ENCODE data around the gene SUMO3. TPM values are rescaled to one million over a fixed set of nuclear protein-coding genes. Genes with fewer than 3 reads are reported as not detected.

Gene SUMO3
- total and polyA plus RNA-seq, 2 donors (not counting 1 experiment from before 2014, with no cell fraction given), result 96.3 to 190 TPM

DNA sequence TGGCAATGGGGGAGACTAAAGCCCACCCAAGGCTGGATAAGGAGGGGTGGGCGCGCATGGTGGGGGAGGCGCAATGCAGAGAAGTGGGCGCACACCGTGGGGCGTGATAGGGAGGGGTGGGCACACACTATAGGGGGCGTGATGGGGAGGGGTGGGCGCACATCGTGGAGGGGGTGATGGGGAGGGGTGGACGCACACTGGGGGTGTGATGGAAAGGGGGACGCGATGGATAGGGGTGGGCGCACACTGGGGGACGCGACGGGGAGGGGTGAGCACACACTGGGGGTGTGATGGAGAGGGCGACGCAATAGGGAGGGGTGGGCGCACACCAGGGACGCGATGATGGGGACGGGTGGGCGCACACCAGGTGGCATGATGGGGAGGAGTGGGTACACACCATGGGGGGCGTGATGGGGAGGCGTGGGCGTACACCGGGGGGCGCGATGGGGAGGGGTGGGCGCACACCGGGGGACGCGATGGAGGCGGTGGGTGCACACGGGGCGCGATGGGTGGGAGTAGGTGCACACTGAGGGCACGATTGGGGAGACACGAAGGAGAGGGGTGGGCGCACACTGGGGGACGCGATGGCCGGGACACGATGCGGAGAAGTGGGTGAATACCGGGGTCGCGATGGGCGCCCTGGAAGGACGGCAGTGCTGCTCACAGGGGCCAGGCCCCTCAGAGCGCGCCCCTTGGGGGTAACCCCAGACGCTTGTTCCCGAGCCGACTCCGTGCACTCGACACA is 929 bp downstream of the SUMO3 start:
- Histone ChIP-seq H3K27me3 (ENCODE audit: control insufficient read depth, insufficient read depth, low read length) (no peaks in the 10 kb centered on the region), H3K4me3 (replicated peaks in 1 of 4; ENCODE audit: control extremely low read depth in 1 of 4, insufficient read depth in 1 of 4, low read depth in 3 of 4, low read length in 4 of 4) (peak overlapping the region; percentile 61 to 80 (median 74)), H3K9me3 (ENCODE audit: control insufficient read depth, insufficient read depth, low read depth, low read length) (no peaks in the 10 kb centered on the region), H4K20me1 (ENCODE audit: control insufficient read depth, extremely low read depth, insufficient read depth, low read length) (no peaks in the 10 kb centered on the region), H3K9ac (ENCODE audit: insufficient read depth, low read length) (peak overlapping the region; percentile 30), H3K4me1 (ENCODE audit: control insufficient read depth, extremely low read depth, insufficient read depth, low read length) (peaks cover 3% of the 10 kb centered on the region), H3K27ac (ENCODE audit: insufficient read depth, low read length) (no peak overlapping the region), H2AFZ (ENCODE audit: low read length) (no peak overlapping the region), H3K79me2 (ENCODE audit: control insufficient read depth, insufficient read depth, low read length) (peaks cover 50% of the 10 kb centered on the region), H3K36me3 (ENCODE audit: control insufficient read depth, insufficient read depth, low read length) (peaks cover 9% of the 10 kb centered on the region), H3K4me2 (ENCODE audit: extremely low read depth, insufficient read depth, low read length) (peak overlapping the region; percentile 59)
- no peak for DNase-seq (ENCODE audit: low read depth in 2 of 2)
- TF ChIP-seq, protein P1, sequence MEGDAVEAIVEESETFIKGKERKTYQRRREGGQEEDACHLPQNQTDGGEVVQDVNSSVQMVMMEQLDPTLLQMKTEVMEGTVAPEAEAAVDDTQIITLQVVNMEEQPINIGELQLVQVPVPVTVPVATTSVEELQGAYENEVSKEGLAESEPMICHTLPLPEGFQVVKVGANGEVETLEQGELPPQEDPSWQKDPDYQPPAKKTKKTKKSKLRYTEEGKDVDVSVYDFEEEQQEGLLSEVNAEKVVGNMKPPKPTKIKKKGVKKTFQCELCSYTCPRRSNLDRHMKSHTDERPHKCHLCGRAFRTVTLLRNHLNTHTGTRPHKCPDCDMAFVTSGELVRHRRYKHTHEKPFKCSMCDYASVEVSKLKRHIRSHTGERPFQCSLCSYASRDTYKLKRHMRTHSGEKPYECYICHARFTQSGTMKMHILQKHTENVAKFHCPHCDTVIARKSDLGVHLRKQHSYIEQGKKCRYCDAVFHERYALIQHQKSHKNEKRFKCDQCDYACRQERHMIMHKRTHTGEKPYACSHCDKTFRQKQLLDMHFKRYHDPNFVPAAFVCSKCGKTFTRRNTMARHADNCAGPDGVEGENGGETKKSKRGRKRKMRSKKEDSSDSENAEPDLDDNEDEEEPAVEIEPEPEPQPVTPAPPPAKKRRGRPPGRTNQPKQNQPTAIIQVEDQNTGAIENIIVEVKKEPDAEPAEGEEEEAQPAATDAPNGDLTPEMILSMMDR (conservative IDR thresholded peaks at IDR 0.05 in 1 of 2, IDR thresholded peaks at IDR 0.05 in 1 of 2; ENCODE audit: low read depth in 1 of 2, low read length in 2 of 2), result no peak
- no peak for TF ChIP-seq EZH2 (IDR thresholded peaks at IDR 0.05; ENCODE audit: low read length, missing control alignments)

DNA sequence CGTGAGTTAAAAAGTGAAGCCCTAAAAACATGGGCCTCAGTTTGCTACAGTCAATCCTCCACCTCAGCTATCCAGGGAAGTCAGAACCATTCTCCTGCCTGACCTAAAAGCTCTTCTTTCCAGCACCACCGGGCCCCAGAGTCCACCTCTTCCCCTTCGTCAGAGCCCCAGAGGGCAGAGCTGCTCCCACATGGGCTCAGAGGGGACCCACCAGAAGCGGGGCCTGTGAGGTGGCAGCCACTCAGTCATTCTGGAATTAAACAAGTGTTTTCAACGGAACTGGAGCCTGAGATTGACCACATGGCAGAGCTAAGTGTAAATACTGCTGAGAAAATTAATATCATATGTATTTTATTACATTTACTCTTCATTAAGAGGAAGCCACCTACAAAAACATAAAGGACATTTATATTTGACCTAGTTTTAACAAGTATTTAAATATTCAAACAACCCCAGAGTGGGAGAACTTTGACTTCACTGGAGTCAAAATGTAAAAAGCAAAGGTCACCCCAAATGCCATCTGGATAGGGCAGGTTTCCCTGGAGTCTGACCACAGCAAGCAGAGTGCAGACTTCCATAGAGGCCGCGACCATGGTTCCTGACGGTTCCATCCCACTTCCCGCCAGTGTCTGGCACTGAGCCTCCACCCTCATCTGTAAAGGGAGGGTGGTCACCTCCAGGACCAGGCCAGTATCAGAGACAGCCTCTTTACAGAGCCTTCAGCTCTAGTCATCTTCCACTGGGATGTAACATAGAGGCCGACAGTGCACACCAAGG is 1.8 kb downstream of the SUMO3 start:
- Histone ChIP-seq H3K9ac (ENCODE audit: insufficient read depth, low read length) (no peak overlapping the region), H3K4me1 (ENCODE audit: control insufficient read depth, extremely low read depth, insufficient read depth, low read length) (peaks cover 3% of the 10 kb centered on the region), H3K4me2 (ENCODE audit: extremely low read depth, insufficient read depth, low read length) (peak overlapping the region; percentile 45), H2AFZ (ENCODE audit: low read length) (no peak overlapping the region), H3K27me3 (ENCODE audit: control insufficient read depth, insufficient read depth, low read length) (no peaks in the 10 kb centered on the region), H3K27ac (ENCODE audit: insufficient read depth, low read length) (no peak overlapping the region), H3K9me3 (ENCODE audit: control insufficient read depth, insufficient read depth, low read depth, low read length) (no peaks in the 10 kb centered on the region), H3K36me3 (ENCODE audit: control insufficient read depth, insufficient read depth, low read length) (peaks cover 9% of the 10 kb centered on the region), H3K4me3 (replicated peaks in 1 of 4; ENCODE audit: control extremely low read depth in 1 of 4, insufficient read depth in 1 of 4, low read depth in 3 of 4, low read length in 4 of 4) (peak overlapping the region in 1 of 4 experiments; percentile 10), H3K79me2 (ENCODE audit: control insufficient read depth, insufficient read depth, low read length) (peaks cover 56% of the 10 kb centered on the region), H4K20me1 (ENCODE audit: control insufficient read depth, extremely low read depth, insufficient read depth, low read length) (no peaks in the 10 kb centered on the region)
- DNase-seq (ENCODE audit: low read depth in 2 of 2), result no peak
- TF ChIP-seq, protein P1 (conservative IDR thresholded peaks at IDR 0.05 in 1 of 2, IDR thresholded peaks at IDR 0.05 in 1 of 2; ENCODE audit: low read depth in 1 of 2, low read length in 2 of 2), result no peak
- no peak for TF ChIP-seq EZH2 (IDR thresholded peaks at IDR 0.05; ENCODE audit: low read length, missing control alignments)

DNA sequence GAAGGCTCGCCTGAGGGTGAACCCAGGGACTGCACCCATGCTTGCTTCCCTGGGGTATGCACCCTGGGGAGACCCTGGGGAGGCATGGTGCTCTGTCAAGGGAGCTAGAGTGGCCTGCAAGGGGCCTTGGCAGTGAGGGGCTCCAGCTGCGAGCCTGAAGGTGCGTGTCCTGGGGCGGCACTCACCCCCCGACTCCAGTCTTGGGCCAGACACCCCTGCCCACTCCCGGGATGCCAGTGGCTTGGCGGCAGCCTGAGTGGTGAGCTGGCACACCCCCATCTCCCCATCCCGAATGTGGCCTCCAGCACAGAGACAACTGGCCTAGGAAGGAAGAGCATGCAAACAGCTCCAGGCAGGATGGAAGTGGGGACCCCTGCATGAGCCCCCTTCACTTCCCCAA is 2.6 kb downstream of the SUMO3 start:
- Histone ChIP-seq H3K9ac (ENCODE audit: insufficient read depth, low read length) (no peak overlapping the region), H3K4me3 (replicated peaks in 1 of 4; ENCODE audit: control extremely low read depth in 1 of 4, insufficient read depth in 1 of 4, low read depth in 3 of 4, low read length in 4 of 4) (no peak overlapping the region), H3K4me1 (ENCODE audit: control insufficient read depth, extremely low read depth, insufficient read depth, low read length) (peaks cover 3% of the 10 kb centered on the region), H3K36me3 (ENCODE audit: control insufficient read depth, insufficient read depth, low read length) (peaks cover 13% of the 10 kb centered on the region), H3K27ac (ENCODE audit: insufficient read depth, low read length) (no peak overlapping the region), H4K20me1 (ENCODE audit: control insufficient read depth, extremely low read depth, insufficient read depth, low read length) (no peaks in the 10 kb centered on the region), H2AFZ (ENCODE audit: low read length) (no peak overlapping the region), H3K9me3 (ENCODE audit: control insufficient read depth, insufficient read depth, low read depth, low read length) (no peaks in the 10 kb centered on the region), H3K4me2 (ENCODE audit: extremely low read depth, insufficient read depth, low read length) (no peak overlapping the region), H3K79me2 (ENCODE audit: control insufficient read depth, insufficient read depth, low read length) (peaks cover 64% of the 10 kb centered on the region), H3K27me3 (ENCODE audit: control insufficient read depth, insufficient read depth, low read length) (no peaks in the 10 kb centered on the region)
- TF ChIP-seq, protein P1 (conservative IDR thresholded peaks at IDR 0.05 in 1 of 2, IDR thresholded peaks at IDR 0.05 in 1 of 2; ENCODE audit: low read depth in 1 of 2, low read length in 2 of 2), result no peak
- no peak for TF ChIP-seq EZH2 (IDR thresholded peaks at IDR 0.05; ENCODE audit: low read length, missing control alignments)
- no peak for DNase-seq (ENCODE audit: low read depth in 2 of 2)

Data from fibroblast of lung (primary cell).